CD4-positive, alpha-beta T cell treated with Interferon alpha-2 for 1 hour (primary cell): Measurements from ENCODE around the gene RIIAD1.
"Not testable (repeated sequence)": the region's sequence is repeated elsewhere in the genome, so short reads cannot be mapped to it uniquely, and the experiment has no call there.

ENCODE experiments used
- DNase-seq, 2 donors: peaks; one replicate each; pipeline ENCODE4 v3.0.0-alpha.2; 2020 to 2022

RIIAD1 gene

GRCh38 chr1:151737026-151737425 is 15.7 kb downstream of the RIIAD1 start:
- no peak for DNase-seq

- no peak for DNase-seq
These were observed 16.2 kb downstream of the RIIAD1 start for GRCh38 chr1:151737479-151737878.

DNA sequence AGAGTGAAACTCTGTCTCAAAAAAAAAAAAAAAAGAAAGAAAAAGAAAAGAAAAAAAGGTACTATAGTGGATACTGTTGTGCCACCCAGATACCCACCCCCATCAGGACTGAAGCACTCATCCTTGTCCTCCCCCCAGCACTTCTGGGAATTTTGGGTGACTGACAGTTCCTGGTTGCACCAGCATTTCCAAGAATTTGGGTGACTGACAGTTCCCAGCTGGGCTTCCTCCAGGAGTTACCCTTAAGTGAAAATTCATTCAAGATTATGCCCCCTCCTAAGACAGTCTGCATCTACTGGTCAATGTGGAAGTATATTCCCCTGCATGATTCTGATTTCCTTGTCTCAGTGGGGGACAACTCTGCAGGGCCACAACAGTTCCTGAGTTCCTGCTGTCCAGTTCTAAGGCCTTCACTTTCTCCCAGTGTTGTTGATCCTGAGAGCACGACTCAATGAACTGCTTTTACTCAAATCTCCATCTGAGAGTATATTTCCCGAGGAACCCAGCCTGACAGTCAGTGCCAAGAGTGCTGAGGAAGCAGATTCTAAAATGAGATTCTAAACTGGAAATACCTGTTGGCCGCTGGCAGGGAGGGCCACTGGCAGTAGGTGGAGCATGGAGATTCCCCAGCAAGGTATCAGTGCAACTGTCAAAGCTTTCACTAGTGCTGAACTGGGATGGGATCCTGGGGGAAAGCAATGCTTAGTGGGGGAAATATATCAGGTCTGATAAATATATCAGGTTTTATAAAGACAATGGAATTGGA is 18.5 kb downstream of the RIIAD1 start:
- no peak for DNase-seq

- no peak for DNase-seq
These were observed 20.2 kb downstream of the RIIAD1 start for GRCh38 chr1:151741516-151741915.

DNA sequence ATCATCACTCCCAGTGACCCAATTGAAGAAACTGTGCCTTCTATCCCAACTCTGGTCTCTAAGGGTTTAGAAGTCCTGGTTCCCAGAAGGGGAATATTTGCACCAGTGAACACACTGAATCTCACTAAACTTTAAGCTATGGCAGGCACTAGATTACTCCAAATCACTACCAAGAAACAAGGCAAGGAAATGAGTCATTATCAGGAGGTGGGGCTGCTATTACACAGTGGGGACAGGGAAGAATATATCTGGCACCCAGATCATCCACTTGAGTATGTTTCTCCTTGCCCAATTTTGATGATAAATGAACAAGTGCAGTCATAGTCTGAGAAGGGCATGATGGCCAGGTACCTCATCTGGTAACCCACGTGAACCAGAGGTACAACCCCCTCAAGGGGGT is 35.0 kb downstream of the RIIAD1 start:
- DNase-seq: no peak

DNA sequence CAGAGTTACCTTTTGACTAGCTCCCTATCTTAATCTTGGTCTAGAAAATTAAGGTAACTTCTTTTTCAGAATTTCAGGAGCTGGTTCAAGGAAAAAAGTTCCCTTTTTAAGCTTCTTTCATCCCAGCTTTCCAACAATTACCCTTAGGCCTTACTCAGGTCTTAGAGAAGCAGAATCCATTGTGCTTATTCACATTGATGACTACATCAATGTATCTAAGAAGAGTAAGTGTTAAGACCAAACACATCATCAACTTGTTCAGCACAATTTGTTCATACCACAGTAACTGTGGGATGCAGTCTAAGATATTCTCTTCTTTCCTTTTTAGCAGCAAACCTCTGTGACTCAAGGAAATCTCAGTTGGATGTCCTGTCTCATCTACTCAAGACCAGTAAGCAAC is 37.9 kb downstream of the RIIAD1 start:
- no peak for DNase-seq

- DNase-seq: no peak
These were observed 39.5 kb downstream of the RIIAD1 start for GRCh38 chr1:151760597-151761385.

GRCh38 chr1:151762941-151763921 is 41.9 kb downstream of the RIIAD1 start, which contains the start of gene MRPL9:
Gene MRPL9, minus strand, starts transcription at chr1:151763496. Its CDS starts 17 bp downstream, at chr1:151763479.
- peak; percentile 82 to 88 for DNase-seq

- DNase-seq: no peak
These were observed 42.7 kb downstream of the RIIAD1 start for GRCh38 chr1:151763990-151764389.

DNA sequence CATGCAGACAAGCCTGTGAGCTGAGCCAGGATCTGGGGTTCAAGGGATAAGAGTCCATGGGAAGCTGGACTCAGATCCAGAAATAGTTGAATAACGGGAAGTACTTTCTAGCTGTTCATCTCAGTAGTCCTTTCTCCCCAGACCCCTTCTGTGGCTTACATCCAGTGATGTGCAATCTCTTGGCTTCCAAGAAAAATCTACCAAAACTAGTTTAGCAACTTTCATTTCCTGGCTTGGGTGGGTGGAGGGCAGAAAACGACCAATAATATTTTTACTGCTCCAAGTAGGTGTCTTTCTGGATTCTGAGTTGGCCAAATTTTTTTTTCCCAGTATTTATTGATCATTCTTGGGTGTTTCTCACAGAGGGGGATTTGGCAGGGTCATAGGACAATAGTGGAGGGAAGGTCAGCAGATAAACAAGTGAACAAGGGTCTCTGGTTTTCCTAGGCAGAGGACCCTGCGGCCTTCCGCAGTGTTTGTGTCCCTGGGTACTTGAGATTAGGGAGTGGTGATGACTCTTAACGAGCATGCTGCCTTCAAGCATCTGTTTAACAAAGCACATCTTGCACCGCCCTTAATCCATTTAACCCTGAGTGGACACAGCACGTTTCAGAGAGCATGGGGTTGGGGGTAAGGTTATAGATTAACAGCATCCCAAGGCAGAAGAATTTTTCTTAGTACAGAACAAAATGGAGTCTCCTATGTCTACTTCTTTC is 47.2 kb downstream of the RIIAD1 start:
- DNase-seq: not testable (repeated sequence)

GRCh38 chr1:151769270-151769669 is 47.9 kb downstream of the RIIAD1 start:
- not testable (repeated sequence) for DNase-seq

DNA sequence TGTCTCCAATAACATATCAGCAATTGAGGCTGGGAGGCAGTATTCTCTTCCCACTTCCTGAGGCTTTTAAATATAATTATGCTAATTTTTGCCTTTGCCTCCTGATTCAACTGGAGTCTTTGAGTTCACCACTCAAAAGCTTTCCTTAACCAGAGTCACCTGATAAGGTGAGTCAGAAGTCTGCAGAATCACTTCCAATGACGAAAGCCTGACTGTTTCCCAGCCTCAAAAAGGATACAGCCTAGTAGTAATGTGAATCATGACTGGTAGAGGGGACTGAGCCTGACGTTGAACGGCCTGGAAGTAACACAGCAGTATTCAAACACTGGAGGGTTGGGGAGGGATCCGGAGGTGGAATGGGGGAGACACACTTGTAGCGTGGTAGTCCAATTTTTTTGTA is 52.4 kb downstream of the RIIAD1 start:
- no peak for DNase-seq

DNA sequence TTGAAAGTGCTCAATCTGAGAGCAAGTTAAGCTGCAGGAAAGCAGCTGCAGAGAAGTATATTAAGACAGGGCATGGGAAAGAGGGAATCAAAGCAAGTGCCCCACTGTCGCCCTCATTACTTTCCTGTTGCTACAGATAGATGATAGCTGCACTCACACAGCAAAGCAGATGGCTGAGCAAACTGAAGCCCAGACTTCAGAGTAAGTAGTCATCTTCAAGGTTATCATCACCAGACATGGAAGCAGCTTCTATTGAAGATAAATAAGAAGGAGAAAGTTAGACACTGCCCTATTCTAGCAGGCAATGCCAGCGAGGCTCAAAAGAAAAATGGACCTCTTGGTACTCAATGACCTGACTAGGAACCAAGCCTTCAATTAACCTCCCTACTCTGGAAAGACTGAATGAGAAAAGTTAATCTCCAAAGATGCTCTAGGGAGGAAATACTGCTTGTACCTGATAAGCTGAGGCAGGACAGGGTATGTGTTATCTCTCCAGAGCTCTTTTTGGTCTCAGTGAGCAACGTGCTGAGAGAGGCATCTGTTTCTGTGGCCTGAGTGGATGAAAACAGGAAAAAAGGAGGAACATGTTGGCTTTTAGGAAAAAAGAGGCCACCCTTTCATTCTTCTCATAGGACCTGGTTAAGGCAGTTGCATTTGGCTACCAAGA is 53.1 kb downstream of the RIIAD1 start:
- DNase-seq: no peak

- DNase-seq: no peak
These were observed 54.8 kb downstream of the RIIAD1 start for GRCh38 chr1:151775894-151776664.

GRCh38 chr1:151776665-151777062 is 55.3 kb downstream of the RIIAD1 start:
- DNase-seq: no peak

GRCh38 chr1:151777317-151777716 is 56.0 kb downstream of the RIIAD1 start:
- DNase-seq: no peak
